ENCODE results near the gene MKNK1.

Gene MKNK1

GRCh38 chr1:46520063-46520911 is 83.8 kb downstream of the MKNK1 start:
- DNase-seq, result no peak

- DNase-seq, result no peak
These were observed 84.9 kb downstream of the MKNK1 start for GRCh38 chr1:46519209-46519608.

- DNase-seq, result no peak
These were observed 86.1 kb downstream of the MKNK1 start for GRCh38 chr1:46517932-46518498.

GRCh38 chr1:46517010-46517600 is 87.0 kb downstream of the MKNK1 start:
- no peak for DNase-seq

GRCh38 chr1:46516200-46516950 is 87.7 kb downstream of the MKNK1 start:
- no peak for DNase-seq

- DNase-seq, result no peak
These were observed 88.5 kb downstream of the MKNK1 start for GRCh38 chr1:46515576-46515975.

GRCh38 chr1:46513536-46513935 is 90.5 kb downstream of the MKNK1 start:
- no peak for DNase-seq

- DNase-seq, result no peak
These were observed 91.3 kb downstream of the MKNK1 start for GRCh38 chr1:46512792-46513190.

- no peak for DNase-seq
These were observed 91.8 kb downstream of the MKNK1 start for GRCh38 chr1:46512135-46512791.

- no peak for DNase-seq
These were observed 93.1 kb downstream of the MKNK1 start for GRCh38 chr1:46510998-46511365.

GRCh38 chr1:46510341-46510997 is 93.6 kb downstream of the MKNK1 start:
- DNase-seq, result no peak

GRCh38 chr1:46508757-46509156 is 95.3 kb downstream of the MKNK1 start:
- no peak for DNase-seq

Data from activated naive CD4-positive, alpha-beta T cell treated with Interleukin-2 at 50 U/mL for 16 hours (primary cell).